ENCODE data around the gene SPECC1.

DNA sequence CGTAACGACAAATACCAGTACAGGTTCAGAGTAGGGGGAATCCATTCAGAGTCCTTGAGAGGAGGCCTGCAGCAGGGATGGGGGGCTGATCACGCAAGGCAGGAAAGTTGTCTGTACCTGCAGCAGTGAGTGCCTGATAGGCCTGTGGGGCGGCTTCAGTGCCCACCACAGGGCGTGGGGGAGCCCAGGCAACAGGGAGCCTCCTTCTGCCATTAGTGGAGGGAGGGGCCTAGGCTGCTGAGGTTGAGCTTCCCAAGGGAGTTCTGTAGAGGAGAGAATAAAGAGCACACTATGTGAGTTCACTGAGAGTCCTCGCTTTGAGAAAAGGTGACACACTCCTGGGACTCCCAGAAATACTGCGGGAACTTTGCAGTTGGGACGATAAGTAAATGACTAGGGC, 134.6 kb downstream of the SPECC1 start:
- TF ChIP-seq, protein P1, sequence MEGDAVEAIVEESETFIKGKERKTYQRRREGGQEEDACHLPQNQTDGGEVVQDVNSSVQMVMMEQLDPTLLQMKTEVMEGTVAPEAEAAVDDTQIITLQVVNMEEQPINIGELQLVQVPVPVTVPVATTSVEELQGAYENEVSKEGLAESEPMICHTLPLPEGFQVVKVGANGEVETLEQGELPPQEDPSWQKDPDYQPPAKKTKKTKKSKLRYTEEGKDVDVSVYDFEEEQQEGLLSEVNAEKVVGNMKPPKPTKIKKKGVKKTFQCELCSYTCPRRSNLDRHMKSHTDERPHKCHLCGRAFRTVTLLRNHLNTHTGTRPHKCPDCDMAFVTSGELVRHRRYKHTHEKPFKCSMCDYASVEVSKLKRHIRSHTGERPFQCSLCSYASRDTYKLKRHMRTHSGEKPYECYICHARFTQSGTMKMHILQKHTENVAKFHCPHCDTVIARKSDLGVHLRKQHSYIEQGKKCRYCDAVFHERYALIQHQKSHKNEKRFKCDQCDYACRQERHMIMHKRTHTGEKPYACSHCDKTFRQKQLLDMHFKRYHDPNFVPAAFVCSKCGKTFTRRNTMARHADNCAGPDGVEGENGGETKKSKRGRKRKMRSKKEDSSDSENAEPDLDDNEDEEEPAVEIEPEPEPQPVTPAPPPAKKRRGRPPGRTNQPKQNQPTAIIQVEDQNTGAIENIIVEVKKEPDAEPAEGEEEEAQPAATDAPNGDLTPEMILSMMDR (IDR thresholded peaks at IDR 0.05), result no peak
- TF ChIP-seq POLR2A (IDR thresholded peaks at IDR 0.05), result no peak
